Cardiac fibroblast (primary cell): ENCODE measurements around the gene CCDC88A.
"Not testable (repeated sequence)": the region's sequence is repeated elsewhere in the genome, so short reads cannot be mapped to it uniquely, and the experiment has no call there.

ENCODE experiments used
- DNase-seq, 2 donors: peaks; one replicate each; pipeline versions ENCODE4 v3.0.0 to v3.0.0-alpha.2; 2010; ENCODE audit warnings: low read depth in 2 of 2
- H3K4me3 ChIP-seq, 2 donors: replicated peaks in 1 of 2; 1 replicate in 1 of 2; 2 replicates in 1 of 2; pipeline ENCODE4 v1.5.1; 2011; ENCODE audit warnings: low read depth in 2 of 2, low read length in 2 of 2, mild to moderate bottlenecking in 2 of 2, moderate library complexity in 1 of 2
- TF ChIP-seq, protein P1 (sequence below): IDR thresholded peaks from one replicate; pipeline ENCODE4 v1.5.1; 2011; ENCODE audit warnings: low read depth, mild to moderate bottlenecking, low read length, inconsistent platforms

Gene CCDC88A

DNA sequence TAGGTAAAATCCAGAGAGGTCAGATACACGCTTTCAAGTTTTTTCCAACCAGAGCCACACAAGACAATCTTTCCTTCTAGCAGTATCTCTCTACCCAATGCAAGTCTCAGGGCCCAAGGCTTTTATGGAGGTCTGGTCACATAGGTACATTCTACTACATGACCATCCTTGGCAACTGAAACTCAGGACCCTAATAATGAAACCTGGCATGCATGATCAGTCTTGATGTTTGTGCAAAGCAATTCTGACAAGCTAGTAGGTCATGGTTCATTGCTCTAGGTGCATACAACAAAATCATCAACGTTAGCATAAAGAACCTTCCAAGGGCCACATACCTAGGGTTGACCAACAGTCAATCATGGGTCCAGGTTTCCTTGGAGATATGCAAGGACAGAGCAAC, 33.2 kb upstream of the CCDC88A start:
- no peak overlapping the region for H3K4me3 ChIP-seq
- TF ChIP-seq, protein P1, sequence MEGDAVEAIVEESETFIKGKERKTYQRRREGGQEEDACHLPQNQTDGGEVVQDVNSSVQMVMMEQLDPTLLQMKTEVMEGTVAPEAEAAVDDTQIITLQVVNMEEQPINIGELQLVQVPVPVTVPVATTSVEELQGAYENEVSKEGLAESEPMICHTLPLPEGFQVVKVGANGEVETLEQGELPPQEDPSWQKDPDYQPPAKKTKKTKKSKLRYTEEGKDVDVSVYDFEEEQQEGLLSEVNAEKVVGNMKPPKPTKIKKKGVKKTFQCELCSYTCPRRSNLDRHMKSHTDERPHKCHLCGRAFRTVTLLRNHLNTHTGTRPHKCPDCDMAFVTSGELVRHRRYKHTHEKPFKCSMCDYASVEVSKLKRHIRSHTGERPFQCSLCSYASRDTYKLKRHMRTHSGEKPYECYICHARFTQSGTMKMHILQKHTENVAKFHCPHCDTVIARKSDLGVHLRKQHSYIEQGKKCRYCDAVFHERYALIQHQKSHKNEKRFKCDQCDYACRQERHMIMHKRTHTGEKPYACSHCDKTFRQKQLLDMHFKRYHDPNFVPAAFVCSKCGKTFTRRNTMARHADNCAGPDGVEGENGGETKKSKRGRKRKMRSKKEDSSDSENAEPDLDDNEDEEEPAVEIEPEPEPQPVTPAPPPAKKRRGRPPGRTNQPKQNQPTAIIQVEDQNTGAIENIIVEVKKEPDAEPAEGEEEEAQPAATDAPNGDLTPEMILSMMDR = no peak
- DNase-seq = no peak

DNA sequence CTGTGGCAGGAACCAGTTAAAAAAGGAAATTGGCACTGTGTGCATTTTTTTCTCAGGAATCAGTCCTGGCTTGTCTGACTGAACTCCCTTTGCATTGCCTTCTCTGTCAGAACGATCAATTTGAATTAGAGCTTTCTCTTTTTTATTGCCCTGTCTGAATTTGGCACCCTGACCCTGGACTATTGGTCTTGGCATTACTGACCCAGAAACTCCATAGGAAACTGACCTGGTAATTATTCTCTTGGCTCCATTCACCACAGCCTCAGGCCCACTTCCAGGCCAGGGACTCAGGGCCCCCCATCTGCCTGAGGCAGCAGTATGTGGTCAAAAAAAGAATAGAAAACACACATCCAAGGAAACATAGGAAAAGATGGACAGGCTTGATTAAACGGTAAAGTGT, 32.0 kb upstream of the CCDC88A start:
- DNase-seq = no peak
- no peak overlapping the region for H3K4me3 ChIP-seq
- TF ChIP-seq, protein P1 = no peak

DNA sequence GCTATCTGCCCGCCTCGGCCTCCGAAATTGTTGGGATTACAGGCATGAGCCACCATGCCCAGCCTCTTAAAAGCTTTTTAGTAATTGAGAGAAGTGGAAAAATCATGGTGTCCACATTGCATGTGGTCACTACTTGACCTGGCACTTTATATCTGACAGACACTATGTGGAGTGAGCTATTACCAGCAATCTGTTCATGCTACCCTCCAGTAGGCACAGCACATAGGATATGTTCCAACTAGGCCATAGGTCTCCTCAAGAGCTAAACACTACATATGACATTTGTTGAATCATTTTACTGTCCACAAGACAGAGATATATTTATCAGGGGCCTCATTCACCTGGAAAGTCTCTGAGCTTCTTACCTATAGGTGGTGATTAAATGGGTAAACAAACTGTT, 30.4 kb upstream of the CCDC88A start:
- H3K4me3 ChIP-seq, DNase-seq: not testable (repeated sequence)

DNA sequence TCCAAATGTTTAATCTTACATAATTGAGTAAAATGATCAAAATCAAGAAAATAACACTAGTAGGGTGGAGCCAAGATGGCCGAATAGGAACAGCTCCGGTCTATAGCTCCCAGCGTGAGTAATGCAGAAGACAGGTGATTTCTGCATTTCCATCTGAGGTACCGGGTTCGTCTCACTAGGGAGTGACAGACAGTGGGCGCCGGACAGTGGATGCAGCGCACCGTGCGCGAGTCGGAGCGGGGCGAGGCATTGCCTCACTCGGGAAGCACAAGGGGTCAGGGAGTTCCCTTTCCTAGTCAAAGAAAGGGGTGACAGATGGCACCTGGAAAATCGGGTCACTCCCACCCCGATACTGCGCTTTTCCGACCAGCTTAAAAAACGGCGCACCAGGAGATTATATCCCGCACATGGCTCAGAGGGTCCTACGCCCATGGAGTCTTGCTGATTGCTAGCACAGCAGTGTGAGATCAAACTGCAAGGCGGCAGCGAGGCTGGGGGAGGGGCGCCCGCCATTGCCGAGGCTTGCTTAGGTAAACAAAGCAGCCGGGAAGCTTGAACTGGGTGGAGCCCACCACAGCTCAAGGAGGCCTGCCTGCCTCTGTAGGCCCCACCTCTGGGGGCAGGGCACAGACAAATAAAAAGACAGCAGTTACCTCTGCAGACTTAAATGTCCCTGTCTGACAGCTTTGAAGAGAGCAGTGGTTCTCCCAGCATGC, 22.5 kb upstream of the CCDC88A start:
- not testable (repeated sequence) for H3K4me3 ChIP-seq, DNase-seq

DNA sequence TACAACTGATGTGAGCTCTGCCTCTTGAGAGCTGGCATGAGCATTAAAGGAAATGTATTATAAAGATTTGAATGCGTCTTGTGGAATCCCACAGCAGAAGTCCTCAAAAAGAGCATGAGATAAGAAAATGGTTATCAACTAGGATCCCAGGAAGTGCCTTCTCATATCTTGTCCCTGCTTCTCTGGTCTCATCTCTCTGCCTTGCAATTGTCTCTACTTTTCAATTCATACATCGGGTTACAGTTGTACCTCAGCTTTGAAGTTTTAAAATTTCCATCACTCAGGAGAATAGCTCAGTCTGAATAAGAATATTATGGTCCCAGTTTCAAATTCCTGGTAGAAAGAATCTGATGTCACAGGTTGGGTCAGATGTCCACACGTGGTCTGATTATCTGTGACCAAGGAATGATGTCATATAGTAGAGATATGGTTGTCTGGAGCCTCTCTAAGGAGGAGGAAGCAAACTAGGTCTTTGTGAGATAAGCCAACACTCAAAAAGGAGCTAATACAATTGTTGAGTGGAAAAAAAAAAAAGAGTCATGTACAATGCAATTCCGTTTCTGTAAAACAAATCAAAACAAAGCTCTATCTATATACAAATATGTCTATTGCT, 21.7 kb upstream of the CCDC88A start:
- TF ChIP-seq, protein P1 = no peak
- no peak for DNase-seq
- H3K4me3 ChIP-seq = no peak overlapping the region

DNA sequence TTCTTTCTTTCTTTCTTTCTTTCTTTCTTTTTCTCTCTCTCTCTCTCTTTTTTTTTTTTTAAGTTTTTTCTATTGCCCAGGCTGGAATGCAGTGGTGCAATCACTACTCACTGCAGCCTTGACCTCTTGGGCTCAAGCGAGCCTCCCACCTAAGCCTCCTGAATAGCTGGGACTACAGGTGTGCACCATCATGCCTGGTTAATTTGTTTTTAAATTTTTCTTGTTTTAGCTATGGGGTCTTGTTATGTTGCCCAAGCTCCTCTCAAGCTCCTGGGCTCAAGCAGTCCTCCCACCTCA, 19.4 kb upstream of the CCDC88A start:
- no peak for DNase-seq
- no peak overlapping the region for H3K4me3 ChIP-seq
- TF ChIP-seq, protein P1 = no peak

DNA sequence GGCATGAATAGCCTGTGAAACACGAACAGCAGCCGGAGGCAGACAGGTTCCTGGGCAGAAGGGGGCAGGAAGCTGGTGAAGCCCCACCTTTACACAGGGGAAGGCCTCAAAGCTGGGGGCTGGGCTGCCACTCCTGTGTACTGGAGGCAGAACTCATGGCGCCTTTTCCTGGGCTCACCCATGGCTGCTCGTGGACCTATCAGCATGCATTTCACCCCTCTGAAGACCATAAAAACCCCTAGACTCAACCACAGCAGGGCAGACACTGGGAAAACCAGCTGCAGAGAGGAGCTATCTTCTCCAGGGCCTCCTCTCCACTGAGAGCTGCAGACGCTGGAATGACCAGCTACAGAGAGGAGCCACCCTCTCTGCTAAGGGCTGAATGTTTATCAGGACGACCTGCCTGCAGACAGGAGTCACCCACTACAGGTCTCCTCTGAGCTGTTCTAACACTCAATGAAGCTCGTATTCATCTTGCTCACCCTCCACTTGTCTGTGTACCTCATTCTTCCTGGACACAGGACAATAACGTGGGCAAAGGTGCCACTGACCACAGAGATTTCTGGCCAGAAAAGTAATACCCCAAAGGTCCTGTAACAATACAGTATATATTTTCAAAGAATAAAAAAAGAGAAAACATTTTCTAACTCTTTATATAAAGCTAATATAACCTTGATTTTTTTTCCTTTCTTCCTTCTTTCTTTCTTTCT, 18.9 kb upstream of the CCDC88A start:
- DNase-seq = no peak
- TF ChIP-seq, protein P1 = no peak
- no peak overlapping the region for H3K4me3 ChIP-seq
